H1 (cell line): ENCODE results near the gene SF3A2. TPM values are rescaled to one million over a fixed set of nuclear protein-coding genes. Genes with fewer than 3 reads are reported as not detected.

Source experiments
- BACH1 ChIP-seq: IDR thresholded peaks from 2 replicates; pipeline ENCODE4 v1.6.1; 2012; ENCODE audit warnings: low read length, improper control_type of control experiment
- CBX8 ChIP-seq: fragments of 300-800, 300-1000 bp; sonication (generic); IDR thresholded peaks from 2 replicates; pipeline ENCODE4 v1.7.1; 2016; ENCODE audit warnings: low read depth, low read length, borderline replicate concordance
- CTCF ChIP-seq, 3 experiments: IDR thresholded peaks; 1 replicate in 2 of 3; 2 replicates in 1 of 3; pipeline versions ENCODE4 v1.5.1 to v1.6.1; 2011; ENCODE audit warnings: low read length in 3 of 3, mild to moderate bottlenecking in 3 of 3, inconsistent platforms in 2 of 3, low read depth in 1 of 3, moderate library complexity in 1 of 3; ENCODE audit not compliant: insufficient read depth in 1 of 3; ENCODE audit errors: control extremely low read depth in 1 of 3
- GABPA ChIP-seq: IDR thresholded peaks from 2 replicates; pipeline ENCODE4 v1.6.1; 2011; ENCODE audit warnings: mild to moderate bottlenecking, low read length, moderate library complexity, borderline replicate concordance; ENCODE audit not compliant: insufficient read depth
- PHF8 ChIP-seq: fragments of 200-600 bp; sonication (generic); conservative IDR thresholded peaks from 2 replicates; pipeline ENCODE4 v1.7.1; 2012; ENCODE audit warnings: low read depth, mild to moderate bottlenecking, inconsistent platforms, low read length, moderate library complexity
- RBBP5 ChIP-seq: IDR thresholded peaks from 2 replicates; pipeline ENCODE4 v1.7.1; 2012; ENCODE audit warnings: low read depth, mild to moderate bottlenecking, inconsistent platforms, low read length, moderate library complexity, borderline replicate concordance
- polyA plus RNA-seq, 7 experiments: library from polyadenylated mRNA; depleted of rRNA in 3 of 7; stranded (reverse) in 5 of 7; unstranded in 2 of 7; fragments of >200 nt in 5 of 7; fragments of 200-250 nt in 2 of 7; gene quantifications; 1 replicate in 5 of 7; 2 replicates in 1 of 7; 4 replicates in 1 of 7; pipeline versions ENCODE4 v1.2.1 to v1.2.3, GENCODE V29; 2011 to 2013; ENCODE audit warnings: missing spikeins in 2 of 7, mixed read lengths in 2 of 7
- total RNA-seq: library from RNA; stranded (reverse); fragmentation: NEBNext Ultra II Directional; extraction: Animal tissue kit (Norgen Biotek cat#: 25700); gene quantifications from 2 replicates; pipeline ENCODE4 v1.2.1, GENCODE V29; 2021

The SF3A2 gene
- total and polyA plus RNA-seq, 2 of the 8 experiments (the other 6 are each of a cell fraction or from before 2014, with no cell fraction given) = 15.3 to 146 TPM

DNA sequence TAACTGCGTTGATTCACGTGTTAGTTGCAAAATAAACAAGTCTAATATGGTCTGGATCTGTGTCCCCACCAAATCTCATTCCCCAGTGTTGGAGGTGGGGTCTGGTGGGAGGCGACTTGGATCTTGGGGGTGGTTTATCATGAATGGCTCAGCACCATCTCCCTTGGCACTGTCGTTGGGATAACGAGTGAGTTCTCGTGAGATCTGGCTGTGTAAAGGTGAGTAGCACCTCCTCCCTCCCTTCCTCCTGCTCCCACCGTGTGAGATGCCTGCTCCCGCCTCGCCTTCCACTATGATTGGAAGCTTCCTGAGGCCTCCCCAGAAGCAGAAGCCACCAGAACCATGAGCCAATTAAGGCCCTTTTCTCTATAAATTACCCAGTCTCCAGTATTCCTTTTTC, 40.5 kb downstream of the SF3A2 start (continued):
- no peak for TF ChIP-seq CTCF (IDR thresholded peaks at IDR 0.05; ENCODE audit: control extremely low read depth in 1 of 3, insufficient read depth in 1 of 3, low read depth in 1 of 3, low read length in 3 of 3)
- TF ChIP-seq GABPA = no peak
- TF ChIP-seq CBX8 = no peak
- no peak for TF ChIP-seq BACH1
- no peak for TF ChIP-seq PHF8
- no peak for TF ChIP-seq RBBP5
